ENCODE data around the gene PLA2G2F.

GRCh38 chr1:20179371-20180128 is 40.4 kb downstream of the PLA2G2F start:
- no peak for TF ChIP-seq CTCF (IDR thresholded peaks at IDR 0.05 in 2 of 3, conservative IDR thresholded peaks at IDR 0.05 in 1 of 3; ENCODE audit: control insufficient read depth in 2 of 3, extremely low read depth in 1 of 3, insufficient read depth in 1 of 3, low read depth in 3 of 3, low read length in 3 of 3)
- TF ChIP-seq EZH2 (IDR thresholded peaks at IDR 0.05; ENCODE audit: borderline replicate concordance, control insufficient read depth, low read depth, low read length): no peak
- no peak for TF ChIP-seq SPI1 (IDR thresholded peaks at IDR 0.05; ENCODE audit: borderline replicate concordance, insufficient read depth, low read depth, low read length)
- no peak for TF ChIP-seq MYC (IDR thresholded peaks at IDR 0.05; ENCODE audit: insufficient read depth, insufficient read length, insufficient replicate concordance, low read length, severe bottlenecking)
- no peak for TF ChIP-seq CREB1 (IDR thresholded peaks at IDR 0.05; ENCODE audit: low read depth)
- no peak for TF ChIP-seq RAD21 (IDR thresholded peaks at IDR 0.05; ENCODE audit: insufficient read depth, low read depth, low read length)
- no peak for TF ChIP-seq CEBPZ (IDR thresholded peaks at IDR 0.05; ENCODE audit: low read depth, low read length)
- TF ChIP-seq NRF1 (conservative IDR thresholded peaks at IDR 0.05; ENCODE audit: low read depth, low read length): no peak
- no peak for TF ChIP-seq ESRRA (IDR thresholded peaks at IDR 0.05; ENCODE audit: low read length)
- TF ChIP-seq POLR2AphosphoS5 (IDR thresholded peaks at IDR 0.05; ENCODE audit: low read length): no peak
- TF ChIP-seq JUND (IDR thresholded peaks at IDR 0.05; ENCODE audit: low read depth, low read length): no peak

All from GM12878 (cell line).